ENCODE data around the gene ZNF573. TPM values are rescaled to one million over a fixed set of nuclear protein-coding genes. Genes with fewer than 3 reads are reported as not detected.

ZNF573 gene
- 47.0 TPM for total RNA-seq

GRCh38 chr19:37779127-37780005 lies at the start of gene ZNF573:
ZNF573 (minus strand) TSS chr19:37779586; CDS start chr19:37773729, 5,857 bp downstream.

GRCh38 chr19:37719111-37719926 lies 60.1 kb downstream of the ZNF573 start, which contains the start of gene ZNF607:
ZNF607 (minus strand) TSS chr19:37719761; CDS start chr19:37711618, 8,143 bp downstream.

Small RNA genes within 50 kb of the gene (small RNA-seq; reads per million reads assigned to genes)
- gene SELENOKP1 (ENCODE audit: low replicate concordance): not detected

Other genes with a start within 250 kb of the ZNF573 start
- 17.5 TPM for gene ZNF571, start 184.8 kb downstream of the ZNF573 start, total RNA-seq
- 24.7 TPM for gene ZNF540, start 184.7 kb downstream of the ZNF573 start, total RNA-seq
- gene ZFP30, start 124.1 kb downstream of the ZNF573 start, total RNA-seq: 109 TPM
- 24.1 TPM for gene ZNF607, start 59.8 kb downstream of the ZNF573 start, total RNA-seq
- gene WDR87, start 127.0 kb upstream of the ZNF573 start, total RNA-seq: not detected
- gene SIPA1L3, start 127.6 kb upstream of the ZNF573 start, total RNA-seq: 29.1 TPM